NCI-H1417 (cell line): ENCODE results near the gene GSX1.
"Not testable (repeated sequence)": the region's sequence is repeated elsewhere in the genome, so short reads cannot be mapped to it uniquely, and the experiment has no call there.

Experiments
- DNase-seq, 3 experiments: peaks; one replicate each; lab custom pipeline; 2025; lab: John Stamatoyannopoulos, UW

GSX1 gene

DNA sequence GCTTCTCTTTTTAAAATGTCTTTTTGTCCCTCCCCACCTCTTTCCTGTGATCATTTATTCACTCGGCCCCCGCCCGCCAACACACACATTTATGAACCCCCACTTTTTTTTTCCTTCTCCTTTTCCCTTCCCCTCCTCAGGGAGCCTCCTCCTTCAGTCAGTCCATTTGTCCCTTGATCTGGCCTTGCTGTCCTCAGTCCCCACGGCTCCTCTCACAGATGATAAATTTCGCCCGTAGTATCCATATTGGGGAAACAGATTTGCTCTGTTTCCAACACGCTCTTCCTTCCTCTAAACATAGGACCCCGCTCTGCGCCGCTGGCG, 2.0 kb downstream of the GSX1 start:
- no peak for DNase-seq

GRCh38 chr13:27794921-27795717, 2.8 kb downstream of the GSX1 start:
- no peak for DNase-seq

- no peak for DNase-seq
These were observed 3.4 kb downstream of the GSX1 start for GRCh38 chr13:27795718-27796019.

DNA sequence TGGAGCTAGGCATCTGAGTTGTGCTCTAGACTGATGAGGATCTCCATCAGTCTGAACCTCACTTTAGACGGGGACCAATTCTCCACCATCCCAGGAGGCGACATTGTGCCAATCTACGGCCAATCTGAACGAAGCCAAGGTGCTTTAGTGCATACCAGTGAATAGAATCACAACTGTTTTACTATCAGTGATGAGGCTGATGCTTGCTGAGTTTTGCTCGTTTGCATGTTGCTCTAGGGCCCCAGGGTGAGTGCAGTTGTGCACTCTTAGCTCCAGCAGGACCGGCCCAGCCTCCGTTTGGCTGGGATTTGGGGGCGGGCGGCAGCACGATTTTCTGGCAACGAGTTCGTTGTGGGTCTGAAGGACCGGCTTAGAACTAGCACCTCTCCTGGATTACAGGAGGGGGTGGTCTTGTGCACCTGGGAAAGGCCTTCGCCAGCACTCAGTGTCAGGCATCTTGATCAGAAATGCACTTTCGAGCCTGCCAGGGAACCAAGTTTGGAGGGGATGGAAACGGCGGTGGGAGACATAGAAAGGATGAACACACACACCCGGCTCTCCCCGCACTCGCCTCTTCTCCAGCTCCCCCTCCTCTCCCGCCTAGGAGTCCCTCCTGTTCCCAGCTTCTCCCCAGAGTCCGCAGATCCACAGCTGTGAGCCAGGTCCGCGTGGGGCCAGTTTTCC, 4.4 kb downstream of the GSX1 start:
- DNase-seq: no peak

- DNase-seq: peak in 2 of 3 experiments; percentile 12 to 54
These were observed 4.9 kb downstream of the GSX1 start for GRCh38 chr13:27797228-27797624.

GRCh38 chr13:27806744-27807387, 14.6 kb downstream of the GSX1 start:
- DNase-seq: no peak

- DNase-seq: no peak
These were observed 16.7 kb downstream of the GSX1 start for GRCh38 chr13:27808851-27809550.

DNA sequence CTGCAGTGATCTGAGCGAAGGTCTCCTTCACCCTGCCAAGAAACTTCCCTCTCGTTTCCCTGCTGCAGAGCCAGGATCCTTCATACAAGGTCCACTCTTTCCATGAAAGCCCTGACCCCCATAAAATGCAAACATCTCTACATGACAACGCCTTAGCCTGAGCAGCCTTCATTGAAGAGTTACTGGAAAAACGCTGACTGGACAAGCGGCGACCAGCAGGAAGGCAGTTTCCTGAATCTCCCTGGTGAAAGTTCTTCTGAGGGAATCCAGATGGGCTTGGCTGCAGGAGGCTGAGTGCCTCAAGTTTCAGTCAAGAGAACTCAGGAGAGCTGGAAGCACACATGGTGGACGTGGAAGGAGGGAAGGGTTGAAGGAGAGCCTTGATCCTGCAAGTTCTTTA, 17.7 kb downstream of the GSX1 start:
- no peak for DNase-seq

GRCh38 chr13:27810461-27810860, 18.2 kb downstream of the GSX1 start:
- no peak for DNase-seq

- DNase-seq: no peak
These were observed 21.5 kb downstream of the GSX1 start for GRCh38 chr13:27813826-27814225.

DNA sequence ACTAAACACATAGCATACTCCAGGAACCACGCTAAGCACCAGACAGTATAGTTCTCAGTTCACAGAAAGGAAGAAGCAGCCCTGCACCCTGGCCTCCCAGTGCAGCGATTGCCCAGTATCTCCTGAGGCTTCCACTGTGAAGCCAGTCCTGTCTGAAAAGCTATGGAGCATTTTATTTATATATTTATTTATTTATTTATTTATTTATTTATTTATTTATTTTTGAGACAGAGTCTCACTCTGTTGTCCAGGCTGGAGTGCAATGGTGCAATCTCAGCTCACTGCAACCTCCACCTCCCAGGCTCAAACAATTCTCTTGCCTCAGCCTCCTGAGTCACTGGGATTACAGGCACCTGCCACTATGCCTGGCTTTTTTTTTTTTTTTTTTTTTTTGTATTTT, 25.5 kb downstream of the GSX1 start:
- DNase-seq: not testable (repeated sequence)

GRCh38 chr13:27820524-27821482, 28.5 kb downstream of the GSX1 start:
- DNase-seq: peak in 1 of 3 experiments; percentile 10

DNA sequence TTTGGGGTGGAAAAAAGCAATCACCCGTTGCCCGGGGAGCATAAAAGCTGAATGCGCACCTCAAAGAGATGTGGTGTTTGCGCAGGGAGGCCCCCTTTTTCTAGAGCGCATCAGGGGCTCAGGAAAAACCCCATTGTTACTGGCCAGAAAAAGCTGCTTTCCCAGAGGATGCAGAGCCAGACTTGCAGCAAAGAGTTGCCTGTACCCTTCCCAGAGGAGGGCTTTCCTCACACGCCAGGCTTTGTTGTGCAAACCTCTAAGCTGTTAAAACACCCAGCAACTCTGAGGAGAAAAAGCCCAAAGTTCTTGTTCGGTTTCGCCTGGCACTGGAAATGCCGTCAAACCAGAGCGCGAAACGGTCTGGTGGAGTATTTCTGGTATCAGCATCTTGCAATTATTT, 29.3 kb downstream of the GSX1 start:
- DNase-seq: no peak

GRCh38 chr13:27822258-27822872, 30.1 kb downstream of the GSX1 start:
- DNase-seq: no peak

GRCh38 chr13:27822873-27823311, 30.6 kb downstream of the GSX1 start:
- no peak for DNase-seq

DNA sequence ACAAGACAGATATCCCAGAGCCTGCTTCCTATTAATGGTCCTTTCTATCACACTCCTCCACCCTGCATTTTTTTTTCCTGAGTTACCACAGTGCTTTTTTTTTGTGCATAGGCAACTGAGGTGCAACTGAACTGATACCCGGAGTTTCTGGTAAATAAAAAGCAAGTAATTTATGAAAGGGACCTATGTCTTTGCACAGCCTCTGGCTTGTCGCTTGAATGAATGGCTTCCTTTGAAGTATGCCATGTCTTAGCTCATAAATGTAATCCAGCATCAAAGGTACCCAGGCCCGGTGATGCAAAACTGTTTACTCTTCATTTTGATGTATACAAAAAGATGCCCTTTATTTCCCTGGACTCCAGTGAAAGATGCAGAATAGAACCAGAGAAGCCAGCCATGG, 31.8 kb downstream of the GSX1 start:
- no peak for DNase-seq

GRCh38 chr13:27825072-27825471, 32.8 kb downstream of the GSX1 start:
- no peak for DNase-seq

GRCh38 chr13:27826379-27827353, 34.4 kb downstream of the GSX1 start:
- DNase-seq: peak; percentile 68 to 86 (median 78)

- no peak for DNase-seq
These were observed 35.4 kb downstream of the GSX1 start for GRCh38 chr13:27827646-27828045.

GRCh38 chr13:27830010-27830409, 37.7 kb downstream of the GSX1 start:
- DNase-seq: peak; percentile 8 to 40 (median 35)
